Transverse colon (tissue), 4 donors: ENCODE measurements around the gene TMEM208. TPM values are rescaled to one million over a fixed set of nuclear protein-coding genes. Genes with fewer than 3 reads are reported as not detected.

Experiments used
- DNase-seq: peaks from one replicate; pipeline ENCODE4 v3.0.0-alpha.2; 2019
- H3K27ac ChIP-seq, 4 donors: fragments of 200-600 bp; sonication (generic); 2 replicates each; pipeline ENCODE4 v1.5.1; 2016 to 2018; ENCODE audit warnings: inconsistent platforms in 4 of 4
- H3K27me3 ChIP-seq: fragments of 200-600 bp; sonication (generic); 2 replicates; pipeline ENCODE4 v1.5.1; 2017; ENCODE audit warnings: inconsistent platforms
- H3K36me3 ChIP-seq, 4 donors: fragments of 200-600 bp; sonication (generic); 2 replicates each; pipeline ENCODE4 v1.5.1; 2017 to 2019; ENCODE audit warnings: inconsistent platforms in 4 of 4
- H3K4me1 ChIP-seq, 4 donors: fragments of 200-600 bp; sonication (generic); 2 replicates each; pipeline ENCODE4 v1.5.1; 2017 to 2020; ENCODE audit warnings: inconsistent platforms in 4 of 4
- H3K4me3 ChIP-seq, 4 donors: fragments of 200-600 bp; sonication (generic); 1 replicate in 1 of 4; 2 replicates in 3 of 4; pipeline versions ENCODE4 v1.5.1 to v1.6.1; 2017 to 2019; ENCODE audit warnings: inconsistent platforms in 4 of 4
- H3K9me3 ChIP-seq, 2 donors: fragments of 200-600 bp; sonication (generic); 2 replicates each; pipeline ENCODE4 v1.5.1; 2017 to 2019; ENCODE audit warnings: inconsistent platforms in 2 of 2
- EP300 ChIP-seq: sonication (generic); formaldehyde crosslinking; IDR thresholded peaks from one replicate; pipeline ENCODE4 v1.6.1; 2017; ENCODE audit warnings: antibody characterized with exemption, low read depth
- POLR2A ChIP-seq: fragments of 450-650 bp; IDR thresholded peaks from one replicate; pipeline ENCODE4 v1.6.1; 2016; ENCODE audit warnings: antibody characterized with exemption, mild to moderate bottlenecking, moderate library complexity
- POLR2AphosphoS5 ChIP-seq, 3 donors: sonication (generic); formaldehyde crosslinking; IDR thresholded peaks; one replicate each; pipeline ENCODE4 v1.6.1; 2016; ENCODE audit warnings: antibody characterized with exemption in 3 of 3
- WGBS, 2 donors: methylation state at CpG; one replicate each; pipeline ENCODE4 v1.1.5; 2018; ENCODE audit warnings: low coverage in 1 of 2; 5-methylcytosine and 5-hydroxymethylcytosine counted together
- in situ Hi-C, 4 donors: fragments of 200-750 bp; cut with MboI; loops; one replicate each; pipeline versions ENCODE4 v1.15.0 to v1.15.1; 2017; ENCODE audit warnings: low sequenced_read_pairs in 3 of 4, low pct_ligation_motif_present in 1 of 4, low pct_unique_long_range_greater_than_20kb in 1 of 4
- intact Hi-C: fragments of 100-400 bp; cut with DNase I; formaldehyde crosslinking; loops from one replicate; pipeline ENCODE4 v1.15.1; 2023; ENCODE audit warnings: low total_unique reads
- total RNA-seq, 4 donors: library from RNA; depleted of rRNA; stranded (reverse); fragments of >200 nt; gene quantifications; one replicate each; pipeline ENCODE4 v1.1.0, GENCODE V29; 2016
- TF ChIP-seq, protein P1 (sequence below), 5 experiments: fragments of 200-600 bp in 3 of 5; fragments of 450-650 bp in 2 of 5; sonication (generic) in 3 of 5; IDR thresholded peaks; 1 replicate in 2 of 5; 2 replicates in 3 of 5; pipeline ENCODE4 v1.5.1; 2016 to 2017; ENCODE audit warnings: antibody characterized with exemption in 5 of 5, inconsistent platforms in 3 of 5, mild to moderate bottlenecking in 2 of 5, moderate library complexity in 1 of 5

The TMEM208 gene
- total RNA-seq, 4 donors from 2014 or later: 29.5 to 50.2 (median 39.3) TPM; not detected in 1

DNA sequence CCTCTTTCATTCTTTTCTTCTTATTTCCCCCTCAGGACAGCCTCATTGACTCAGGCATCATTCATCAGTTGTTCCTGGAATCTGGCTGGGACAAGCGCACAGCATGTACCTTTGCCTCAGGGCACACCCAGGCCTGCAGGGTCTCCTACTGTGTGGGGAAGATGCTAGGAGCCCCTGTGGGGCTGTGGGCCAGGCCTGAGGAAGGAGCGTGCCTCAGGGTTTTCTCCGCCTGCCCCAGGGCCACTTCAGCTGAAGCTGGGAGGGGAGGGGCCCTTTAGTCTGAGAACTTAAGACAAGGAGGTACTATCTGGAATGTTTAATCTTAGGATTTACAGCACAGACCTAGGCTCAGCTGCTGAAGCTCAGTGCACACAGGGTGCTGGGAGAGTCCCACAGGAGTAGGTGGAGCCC lies 20.1 kb upstream of the TMEM208 start:
- intact Hi-C loops (no loop called here), in situ Hi-C loops (no loop called here)
- DNase-seq: no peak
- TF ChIP-seq POLR2AphosphoS5 (IDR thresholded peaks at IDR 0.05) (no peak), EP300 (no peak), POLR2A (no peak)
- TF ChIP-seq, protein P1, sequence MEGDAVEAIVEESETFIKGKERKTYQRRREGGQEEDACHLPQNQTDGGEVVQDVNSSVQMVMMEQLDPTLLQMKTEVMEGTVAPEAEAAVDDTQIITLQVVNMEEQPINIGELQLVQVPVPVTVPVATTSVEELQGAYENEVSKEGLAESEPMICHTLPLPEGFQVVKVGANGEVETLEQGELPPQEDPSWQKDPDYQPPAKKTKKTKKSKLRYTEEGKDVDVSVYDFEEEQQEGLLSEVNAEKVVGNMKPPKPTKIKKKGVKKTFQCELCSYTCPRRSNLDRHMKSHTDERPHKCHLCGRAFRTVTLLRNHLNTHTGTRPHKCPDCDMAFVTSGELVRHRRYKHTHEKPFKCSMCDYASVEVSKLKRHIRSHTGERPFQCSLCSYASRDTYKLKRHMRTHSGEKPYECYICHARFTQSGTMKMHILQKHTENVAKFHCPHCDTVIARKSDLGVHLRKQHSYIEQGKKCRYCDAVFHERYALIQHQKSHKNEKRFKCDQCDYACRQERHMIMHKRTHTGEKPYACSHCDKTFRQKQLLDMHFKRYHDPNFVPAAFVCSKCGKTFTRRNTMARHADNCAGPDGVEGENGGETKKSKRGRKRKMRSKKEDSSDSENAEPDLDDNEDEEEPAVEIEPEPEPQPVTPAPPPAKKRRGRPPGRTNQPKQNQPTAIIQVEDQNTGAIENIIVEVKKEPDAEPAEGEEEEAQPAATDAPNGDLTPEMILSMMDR (IDR thresholded peaks at IDR 0.05): no peak
- Histone ChIP-seq H3K36me3 (peaks cover 0 to 13% (median 0%) of the 10 kb centered on the region in 4 donors), H3K9me3 (no peaks in the 10 kb centered on the region), H3K27me3 (no peaks in the 10 kb centered on the region), H3K4me3 (no peak overlapping the region), H3K4me1 (no peaks in the 10 kb centered on the region), H3K27ac (no peak overlapping the region)
- 91% methylated on average over 3 of the region's 3 CpGs; no CpG with 5 or more reads in 1 of the 2 donors for WGBS, 2 donors

- no peaks in the 10 kb centered on the region for H3K4me1 ChIP-seq
- H3K36me3 ChIP-seq: peaks cover 0 to 6% (median 0%) of the 10 kb centered on the region in 4 donors
- TF ChIP-seq, protein P1 (IDR thresholded peaks at IDR 0.05): no peak
- TF ChIP-seq POLR2A (no peak), POLR2AphosphoS5 (IDR thresholded peaks at IDR 0.05) (no peak), EP300 (no peak)
- H3K9me3 ChIP-seq: no peaks in the 10 kb centered on the region
- no peaks in the 10 kb centered on the region for H3K27me3 ChIP-seq
- intact Hi-C loops (no loop called here), in situ Hi-C loops (no loop called here)
- whole genome bisulfite sequencing, 2 donors: 67% methylated on average over 19 of the region's 21 CpGs; no CpG with 5 or more reads in 1 of the 2 donors
- no peak for DNase-seq
- H3K4me3 ChIP-seq: no peak overlapping the region
- H3K27ac ChIP-seq: no peak overlapping the region
Measured at GRCh38 chr16:67207249-67208091, 19.5 kb upstream of the TMEM208 start.

- intact Hi-C loops (no loop called here), in situ Hi-C loops (no loop called here)
- WGBS, 2 donors: 85% methylated on average over 10 of the region's 11 CpGs; no CpG with 5 or more reads in 1 of the 2 donors
- DNase-seq: no peak
- no peak for TF ChIP-seq EP300
- TF ChIP-seq, protein P1 (IDR thresholded peaks at IDR 0.05): no peak
- TF ChIP-seq POLR2AphosphoS5 (IDR thresholded peaks at IDR 0.05): no peak
- no peak for TF ChIP-seq POLR2A
- Histone ChIP-seq H3K27me3 (no peaks in the 10 kb centered on the region), H3K36me3 (no peaks in the 10 kb centered on the region), H3K4me1 (no peaks in the 10 kb centered on the region), H3K9me3 (no peaks in the 10 kb centered on the region), H3K4me3 (no peak overlapping the region), H3K27ac (no peak overlapping the region)
Measured at GRCh38 chr16:67208154-67208896, 18.6 kb upstream of the TMEM208 start.

GRCh38 chr16:67209565-67209964 lies 17.4 kb upstream of the TMEM208 start:
- in situ Hi-C loops: no loop called here
- WGBS, 2 donors: 40 to 78% methylated on average over 1 to 8 of the region's 8 CpGs
- H3K27me3 ChIP-seq: no peaks in the 10 kb centered on the region
- H3K4me3 ChIP-seq: no peak overlapping the region
- H3K36me3 ChIP-seq: no peaks in the 10 kb centered on the region
- TF ChIP-seq, protein P1 (IDR thresholded peaks at IDR 0.05): no peak
- TF ChIP-seq POLR2AphosphoS5 (IDR thresholded peaks at IDR 0.05) (no peak), POLR2A (no peak), EP300 (no peak)
- DNase-seq: no peak
- intact Hi-C loops: no loop called here
- no peaks in the 10 kb centered on the region for H3K9me3 ChIP-seq
- no peaks in the 10 kb centered on the region for H3K4me1 ChIP-seq
- no peak overlapping the region for H3K27ac ChIP-seq
